ENCODE data around the gene CHD2.

The CHD2 gene

DNA sequence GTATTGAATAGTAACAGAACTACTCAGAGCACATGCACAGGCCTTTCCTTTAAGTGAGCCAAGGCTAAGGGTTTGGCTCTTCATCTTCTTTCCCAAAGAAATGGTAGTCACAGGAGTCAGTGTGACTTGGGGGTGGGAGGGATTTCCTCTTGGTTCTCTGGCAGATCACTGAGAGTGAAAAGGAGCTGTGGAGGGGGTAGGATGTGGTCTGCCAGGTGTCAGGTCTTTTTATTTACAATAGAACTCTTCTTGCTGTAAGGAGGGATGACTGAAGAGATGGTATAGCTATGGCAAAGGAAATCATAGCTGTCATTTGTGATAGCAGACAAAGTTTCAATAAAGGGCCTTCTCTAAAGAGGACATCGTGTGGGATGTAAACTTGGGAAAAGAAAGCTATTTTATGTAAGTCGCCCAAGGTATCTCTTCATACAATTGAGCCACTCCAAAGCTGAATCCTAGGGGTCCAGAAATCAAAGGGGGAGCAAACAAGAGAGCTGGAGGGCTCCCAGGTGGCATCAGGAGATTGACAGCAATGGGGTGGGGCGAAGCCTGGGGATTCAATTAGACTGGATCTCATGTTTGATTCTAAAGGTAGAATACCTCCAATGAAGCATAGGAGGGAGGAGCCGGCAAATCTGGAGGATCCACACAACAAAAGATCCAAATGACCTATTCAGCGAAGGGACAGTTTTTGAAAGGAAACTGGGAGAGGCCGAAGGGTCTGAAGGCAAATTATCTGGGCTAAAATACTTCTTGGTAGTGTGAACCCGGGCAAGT is 20.0 kb upstream of the CHD2 start:
- H3K4me1 ChIP-seq (ENCODE audit: control insufficient read depth, insufficient read depth, low read length), result peaks cover 10% of the 10 kb centered on the region
- no peaks in the 10 kb centered on the region for H3K9me3 ChIP-seq (ENCODE audit: control insufficient read depth in 2 of 2, low read length in 2 of 2)
- no peak overlapping the region for H3K9ac ChIP-seq (ENCODE audit: low read length in 2 of 2)
- H3K27ac ChIP-seq (ENCODE audit: low read length), result peak overlapping the region; percentile 94
- H3K27me3 ChIP-seq (ENCODE audit: control insufficient read depth in 1 of 2, insufficient read depth in 2 of 2, low read length in 2 of 2), result no peaks in the 10 kb centered on the region
- no peak overlapping the region for H3K4me3 ChIP-seq (ENCODE audit: low read length in 2 of 2)
- no peaks in the 10 kb centered on the region for H3K36me3 ChIP-seq (ENCODE audit: control insufficient read depth in 2 of 2, insufficient read depth in 2 of 2, low read length in 2 of 2)

DNA sequence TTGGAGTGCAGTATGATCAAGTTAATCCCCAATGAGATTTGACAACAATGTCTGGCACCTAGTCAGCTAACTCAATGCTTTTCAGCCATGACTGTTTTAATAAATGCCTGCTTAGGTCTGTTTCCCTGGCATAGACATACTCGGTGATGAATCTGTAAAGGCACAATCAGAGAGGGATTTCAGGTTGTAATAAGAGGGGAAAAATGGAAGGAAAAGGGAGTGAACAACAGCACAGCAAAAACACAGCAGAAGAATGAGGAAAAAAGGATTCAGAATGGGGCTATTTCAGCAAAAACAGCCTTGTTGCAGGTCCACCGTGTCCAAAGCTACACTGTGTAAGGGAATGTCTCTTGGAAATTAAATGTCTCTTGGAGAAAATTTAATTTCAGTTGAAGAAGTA is 19.3 kb upstream of the CHD2 start:
- Histone ChIP-seq H3K9me3 (ENCODE audit: control insufficient read depth in 2 of 2, low read length in 2 of 2) (no peaks in the 10 kb centered on the region), H3K27ac (ENCODE audit: low read length) (peak overlapping the region; percentile 94), H3K4me1 (ENCODE audit: control insufficient read depth, insufficient read depth, low read length) (peaks cover 10% of the 10 kb centered on the region), H3K9ac (ENCODE audit: low read length in 2 of 2) (peak overlapping the region; percentile 3 to 76), H3K27me3 (ENCODE audit: control insufficient read depth in 1 of 2, insufficient read depth in 2 of 2, low read length in 2 of 2) (no peaks in the 10 kb centered on the region), H3K36me3 (ENCODE audit: control insufficient read depth in 2 of 2, insufficient read depth in 2 of 2, low read length in 2 of 2) (no peaks in the 10 kb centered on the region), H3K4me3 (ENCODE audit: low read length in 2 of 2) (peak overlapping the region in 1 of 2 donors; percentile 84)

DNA sequence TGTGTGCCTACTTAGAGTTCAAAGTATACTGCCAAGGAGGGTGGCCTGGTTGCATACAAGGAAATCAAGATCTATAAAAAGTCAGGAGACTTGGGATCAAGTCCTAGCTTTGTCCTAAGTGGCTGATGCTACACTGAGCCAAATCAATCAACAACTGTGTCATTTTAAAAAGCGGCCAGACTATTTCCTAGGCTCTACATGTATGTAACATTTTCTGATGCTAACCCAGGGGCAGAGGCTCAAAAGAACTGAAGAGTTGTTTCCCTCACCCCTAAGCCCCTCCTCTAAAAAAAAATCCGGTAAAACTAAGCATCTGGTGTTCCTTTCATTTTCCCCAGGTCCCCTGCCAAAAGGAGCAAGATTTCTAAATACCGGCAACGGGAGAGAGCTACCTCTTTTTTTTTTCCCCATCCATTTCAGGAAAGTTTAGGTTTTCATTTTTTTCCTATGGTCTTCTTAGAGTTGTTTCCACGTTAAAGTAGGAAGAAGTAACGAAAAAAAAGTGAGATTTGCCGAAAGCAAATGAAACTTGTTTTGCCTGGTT is 18.8 kb upstream of the CHD2 start:
- H3K9ac ChIP-seq (ENCODE audit: low read length in 2 of 2), result peak overlapping the region; percentile 76 to 81
- H3K36me3 ChIP-seq (ENCODE audit: control insufficient read depth in 2 of 2, insufficient read depth in 2 of 2, low read length in 2 of 2), result no peaks in the 10 kb centered on the region
- peak overlapping the region; percentile 29 to 84 for H3K4me3 ChIP-seq (ENCODE audit: low read length in 2 of 2)
- H3K4me1 ChIP-seq (ENCODE audit: control insufficient read depth, insufficient read depth, low read length), result peaks cover 10% of the 10 kb centered on the region
- H3K27me3 ChIP-seq (ENCODE audit: control insufficient read depth in 1 of 2, insufficient read depth in 2 of 2, low read length in 2 of 2), result no peaks in the 10 kb centered on the region
- no peaks in the 10 kb centered on the region for H3K9me3 ChIP-seq (ENCODE audit: control insufficient read depth in 2 of 2, low read length in 2 of 2)
- peak overlapping the region; percentile 94 for H3K27ac ChIP-seq (ENCODE audit: low read length)

DNA sequence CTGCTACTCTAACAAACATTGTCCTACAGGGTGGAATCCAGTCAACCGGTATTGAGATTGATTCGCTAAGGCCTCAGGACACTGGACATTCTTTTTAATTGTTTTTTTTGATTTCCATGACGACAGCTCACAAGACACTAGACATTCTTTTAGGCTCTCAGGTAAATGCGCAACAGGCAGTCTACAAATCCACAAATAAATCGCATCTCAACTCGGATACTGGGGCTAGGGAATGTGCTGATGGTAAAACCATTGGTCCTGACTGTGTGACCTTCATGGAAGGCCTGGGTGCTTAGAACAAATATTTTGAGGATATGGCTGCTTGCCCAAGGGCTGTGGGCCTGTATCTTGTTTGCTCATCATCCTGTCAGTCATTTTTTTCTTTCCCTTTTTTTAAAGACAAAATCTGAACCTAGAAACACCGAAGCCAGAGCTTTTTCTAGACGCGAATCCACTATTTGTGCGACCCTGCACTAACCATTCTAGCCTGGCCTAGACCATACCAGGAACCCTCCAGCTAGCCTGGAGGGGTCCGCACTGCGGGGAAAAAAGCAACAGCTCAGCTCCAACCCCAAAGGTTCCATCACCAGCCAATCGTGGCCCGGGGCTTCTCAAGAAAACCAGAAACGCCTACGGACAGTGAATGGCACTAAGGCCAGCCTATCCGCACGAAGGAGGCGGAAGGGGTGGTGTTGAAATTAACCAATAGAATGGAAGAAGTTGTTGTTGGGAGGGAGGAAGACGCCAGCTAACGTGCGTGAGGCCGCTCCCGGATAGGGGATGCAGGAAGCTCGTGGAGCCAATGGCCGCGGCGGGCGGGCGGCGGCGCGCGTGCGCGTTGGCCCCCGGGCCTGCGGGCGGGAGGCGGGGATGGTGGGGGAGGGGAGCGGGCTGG is 18.1 kb upstream of the CHD2 start:
- H3K4me3 ChIP-seq (ENCODE audit: low read length in 2 of 2), result peak overlapping the region; percentile 75 to 84
- H3K27ac ChIP-seq (ENCODE audit: low read length), result peak overlapping the region; percentile 94
- peaks cover 0 to 5% of the 10 kb centered on the region in 2 donors for H3K36me3 ChIP-seq (ENCODE audit: control insufficient read depth in 2 of 2, insufficient read depth in 2 of 2, low read length in 2 of 2)
- no peaks in the 10 kb centered on the region for H3K9me3 ChIP-seq (ENCODE audit: control insufficient read depth in 2 of 2, low read length in 2 of 2)
- H3K4me1 ChIP-seq (ENCODE audit: control insufficient read depth, insufficient read depth, low read length), result peaks cover 10% of the 10 kb centered on the region
- H3K27me3 ChIP-seq (ENCODE audit: control insufficient read depth in 1 of 2, insufficient read depth in 2 of 2, low read length in 2 of 2), result no peaks in the 10 kb centered on the region
- H3K9ac ChIP-seq (ENCODE audit: low read length in 2 of 2), result peak overlapping the region; percentile 76 to 81

DNA sequence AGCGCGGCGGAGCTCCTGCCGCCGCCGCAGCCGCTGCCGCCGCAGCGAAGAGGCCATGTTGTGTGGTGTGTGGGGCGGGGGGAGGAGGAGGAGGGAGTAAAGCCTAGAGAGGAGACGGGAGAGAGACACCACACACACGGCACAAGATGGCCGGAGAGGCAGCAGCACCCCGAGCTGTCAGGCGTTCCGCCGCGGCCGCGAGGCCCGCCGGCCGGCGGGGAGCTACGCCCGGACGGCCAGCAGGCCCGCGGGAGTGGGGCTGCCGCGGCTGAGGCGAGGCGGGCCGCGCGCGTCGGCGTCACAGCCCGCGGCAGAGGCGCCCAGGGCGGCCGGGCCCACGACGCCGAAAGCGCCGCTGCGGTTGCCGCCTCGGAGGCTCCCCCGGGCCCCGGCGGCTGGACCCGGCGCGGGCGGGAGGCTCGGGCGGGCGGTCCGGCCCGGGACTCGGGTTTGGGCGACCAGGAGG is 17.4 kb upstream of the CHD2 start:
- H3K4me3 ChIP-seq (ENCODE audit: low read length in 2 of 2), result peak overlapping the region; percentile 72 to 74
- H3K4me1 ChIP-seq (ENCODE audit: control insufficient read depth, insufficient read depth, low read length), result peaks cover 10% of the 10 kb centered on the region
- H3K36me3 ChIP-seq (ENCODE audit: control insufficient read depth in 2 of 2, insufficient read depth in 2 of 2, low read length in 2 of 2), result peaks cover 0 to 9% of the 10 kb centered on the region in 2 donors
- H3K9me3 ChIP-seq (ENCODE audit: control insufficient read depth in 2 of 2, low read length in 2 of 2), result no peaks in the 10 kb centered on the region
- peak overlapping the region; percentile 85 to 99 for H3K9ac ChIP-seq (ENCODE audit: low read length in 2 of 2)
- no peaks in the 10 kb centered on the region for H3K27me3 ChIP-seq (ENCODE audit: control insufficient read depth in 1 of 2, insufficient read depth in 2 of 2, low read length in 2 of 2)
- H3K27ac ChIP-seq (ENCODE audit: low read length), result peak overlapping the region; percentile 97

DNA sequence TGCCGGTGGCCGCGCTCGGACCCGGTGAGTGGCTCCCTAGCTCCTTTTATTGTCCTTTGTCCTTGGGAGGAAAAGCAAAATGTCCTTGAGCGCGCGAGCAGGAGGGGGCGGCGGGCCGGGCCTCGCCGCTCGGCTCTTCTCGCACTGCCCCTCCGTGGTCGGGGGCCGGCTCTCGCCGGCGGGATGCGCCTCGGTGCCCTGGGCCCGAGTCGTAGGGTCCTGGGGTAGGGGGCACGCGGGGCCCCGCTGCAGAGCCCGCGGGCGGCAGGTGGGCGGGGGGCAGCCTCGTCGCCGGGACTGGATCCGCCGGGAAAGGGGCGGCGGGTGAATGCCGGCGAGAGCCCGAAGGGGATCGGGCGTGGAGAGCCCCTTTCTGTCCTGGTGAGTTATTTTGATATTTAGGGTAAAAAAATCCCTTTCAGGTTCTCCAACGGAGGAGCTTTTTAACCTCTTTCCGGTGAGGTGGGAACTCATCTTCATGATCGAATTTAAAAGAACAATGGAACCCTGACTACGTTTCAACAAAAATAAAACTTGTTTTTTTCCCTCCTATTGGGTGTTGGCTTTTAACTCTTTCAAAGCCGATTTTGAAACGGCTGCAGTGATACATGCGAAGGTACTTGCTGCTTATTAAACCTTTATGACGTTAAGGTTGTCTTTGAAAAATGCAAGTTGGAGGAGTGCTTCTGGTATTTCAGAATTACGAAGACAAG is 16.8 kb upstream of the CHD2 start:
- Histone ChIP-seq H3K9me3 (ENCODE audit: control insufficient read depth in 2 of 2, low read length in 2 of 2) (no peaks in the 10 kb centered on the region), H3K27ac (ENCODE audit: low read length) (peak overlapping the region; percentile 97), H3K27me3 (ENCODE audit: control insufficient read depth in 1 of 2, insufficient read depth in 2 of 2, low read length in 2 of 2) (no peaks in the 10 kb centered on the region), H3K36me3 (ENCODE audit: control insufficient read depth in 2 of 2, insufficient read depth in 2 of 2, low read length in 2 of 2) (peaks cover 0 to 9% of the 10 kb centered on the region in 2 donors), H3K4me1 (ENCODE audit: control insufficient read depth, insufficient read depth, low read length) (peaks cover 11% of the 10 kb centered on the region), H3K9ac (ENCODE audit: low read length in 2 of 2) (peak overlapping the region; percentile 85 to 99), H3K4me3 (ENCODE audit: low read length in 2 of 2) (peak overlapping the region; percentile 72 to 74)

DNA sequence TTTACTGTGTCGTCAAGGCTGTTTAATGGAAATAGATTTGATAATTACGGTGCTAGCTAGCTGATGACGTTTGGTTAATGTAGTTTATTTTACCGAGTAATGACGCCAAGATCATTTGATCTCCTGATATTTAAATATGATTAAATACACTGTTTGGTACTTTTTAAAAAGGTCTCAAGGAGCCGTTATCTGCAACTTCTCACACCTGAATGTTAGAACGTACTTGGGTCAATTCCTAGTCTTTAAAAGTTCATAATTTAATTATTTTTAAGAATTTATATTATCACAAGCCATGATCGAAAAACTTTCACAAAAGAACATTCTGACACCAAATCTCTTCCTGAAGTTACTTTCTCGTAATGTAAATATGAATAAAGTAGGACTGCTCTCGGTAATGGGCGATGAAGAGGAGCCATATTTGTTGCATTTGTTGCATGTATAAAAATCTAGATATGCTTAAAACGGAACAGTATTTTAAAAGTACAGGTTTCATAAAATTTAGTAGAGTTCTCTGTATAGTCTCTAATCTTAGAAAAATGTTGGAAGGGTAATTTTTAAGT is 16.2 kb upstream of the CHD2 start:
- Histone ChIP-seq H3K4me1 (ENCODE audit: control insufficient read depth, insufficient read depth, low read length) (peaks cover 8% of the 10 kb centered on the region), H3K9ac (ENCODE audit: low read length in 2 of 2) (peak overlapping the region; percentile 85 to 99), H3K36me3 (ENCODE audit: control insufficient read depth in 2 of 2, insufficient read depth in 2 of 2, low read length in 2 of 2) (peaks cover 0 to 9% of the 10 kb centered on the region in 2 donors), H3K27me3 (ENCODE audit: control insufficient read depth in 1 of 2, insufficient read depth in 2 of 2, low read length in 2 of 2) (no peaks in the 10 kb centered on the region), H3K4me3 (ENCODE audit: low read length in 2 of 2) (peak overlapping the region; percentile 72 to 74), H3K9me3 (ENCODE audit: control insufficient read depth in 2 of 2, low read length in 2 of 2) (no peaks in the 10 kb centered on the region), H3K27ac (ENCODE audit: low read length) (peak overlapping the region; percentile 97)

DNA sequence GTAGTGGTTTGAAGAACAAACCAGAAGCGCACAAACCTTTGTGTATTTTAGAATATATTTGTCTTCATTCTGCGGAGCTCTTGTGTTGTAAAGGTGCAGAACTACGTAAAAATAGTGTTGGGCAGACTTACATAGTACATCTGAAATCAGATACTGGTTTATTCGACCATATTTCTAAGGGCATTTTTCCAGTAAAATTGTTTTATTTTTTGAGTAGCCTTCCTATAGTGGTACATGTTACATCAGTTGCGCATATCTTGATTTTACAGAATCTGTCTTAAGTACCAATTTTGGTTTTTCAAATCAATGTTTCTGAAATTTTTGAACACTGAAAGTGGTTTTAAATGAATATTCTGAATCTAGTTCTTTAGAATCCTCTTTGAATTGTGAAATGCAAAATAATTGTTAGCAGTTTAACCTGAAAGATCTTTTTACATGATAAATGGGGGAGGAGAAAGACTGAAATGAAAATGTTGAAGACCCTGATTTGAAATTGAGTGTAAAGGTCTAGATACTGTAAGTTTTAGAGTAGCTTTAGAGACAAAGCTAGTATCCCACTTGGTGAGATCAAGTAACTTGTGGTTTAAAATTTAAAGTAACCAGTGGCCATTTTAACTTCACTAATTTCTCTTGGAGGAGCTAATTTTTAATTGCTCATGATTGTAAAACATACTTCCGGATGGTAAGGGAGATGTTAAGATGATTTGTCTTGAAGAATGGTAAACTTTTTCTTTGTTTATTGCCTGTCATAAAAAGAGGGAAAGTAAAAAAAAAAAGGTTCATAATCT is 15.5 kb upstream of the CHD2 start:
- H3K4me1 ChIP-seq (ENCODE audit: control insufficient read depth, insufficient read depth, low read length), result peaks cover 8% of the 10 kb centered on the region
- peak overlapping the region; percentile 85 to 99 for H3K9ac ChIP-seq (ENCODE audit: low read length in 2 of 2)
- no peaks in the 10 kb centered on the region for H3K9me3 ChIP-seq (ENCODE audit: control insufficient read depth in 2 of 2, low read length in 2 of 2)
- H3K4me3 ChIP-seq (ENCODE audit: low read length in 2 of 2), result peak overlapping the region; percentile 72 to 74
- peak overlapping the region; percentile 97 for H3K27ac ChIP-seq (ENCODE audit: low read length)
- H3K27me3 ChIP-seq (ENCODE audit: control insufficient read depth in 1 of 2, insufficient read depth in 2 of 2, low read length in 2 of 2), result no peaks in the 10 kb centered on the region
- peaks cover under 1 to 11% of the 10 kb centered on the region in 2 donors for H3K36me3 ChIP-seq (ENCODE audit: control insufficient read depth in 2 of 2, insufficient read depth in 2 of 2, low read length in 2 of 2)

DNA sequence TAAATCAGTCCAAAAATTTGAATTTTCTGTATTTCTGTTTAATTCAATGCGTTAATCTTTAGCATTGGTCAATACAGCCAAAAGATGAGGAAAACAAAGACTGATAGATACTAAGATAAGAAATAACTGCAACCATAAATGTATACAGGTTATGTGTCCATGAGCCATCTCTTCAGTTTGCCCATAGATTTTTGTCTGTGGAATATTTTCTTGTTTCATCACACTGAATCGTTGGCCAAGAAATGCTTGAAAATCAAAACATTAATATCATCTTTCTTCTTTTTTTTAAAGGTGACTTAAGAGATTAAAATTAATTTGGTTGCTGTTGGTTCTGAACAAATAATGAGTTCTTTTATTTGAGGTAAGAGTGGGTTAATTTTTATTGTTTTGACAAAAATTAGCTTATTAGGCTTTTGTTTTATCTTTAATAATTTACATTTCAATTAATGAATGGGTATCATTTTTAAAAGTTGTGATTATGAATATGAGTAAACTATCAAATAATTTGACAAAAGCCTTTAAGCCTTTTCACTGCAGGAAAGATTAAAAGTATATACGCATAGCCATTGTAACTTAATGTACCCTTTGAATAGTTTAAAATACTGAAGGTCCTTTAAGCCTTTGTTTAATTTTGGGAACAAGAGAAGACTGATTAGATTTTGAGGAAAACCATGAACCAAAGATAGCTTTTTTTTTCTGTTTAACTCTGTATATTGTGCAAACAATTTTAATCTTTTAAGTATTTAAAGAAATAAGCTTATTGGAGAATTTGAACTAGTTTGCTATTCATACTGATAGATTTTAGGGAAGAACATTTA is 14.7 kb upstream of the CHD2 start:
- Histone ChIP-seq H3K4me1 (ENCODE audit: control insufficient read depth, insufficient read depth, low read length) (peaks cover 8% of the 10 kb centered on the region), H3K9me3 (ENCODE audit: control insufficient read depth in 2 of 2, low read length in 2 of 2) (no peaks in the 10 kb centered on the region), H3K4me3 (ENCODE audit: low read length in 2 of 2) (peak overlapping the region; percentile 72 to 74), H3K9ac (ENCODE audit: low read length in 2 of 2) (peak overlapping the region; percentile 85 to 99), H3K36me3 (ENCODE audit: control insufficient read depth in 2 of 2, insufficient read depth in 2 of 2, low read length in 2 of 2) (peaks cover 3 to 13% of the 10 kb centered on the region in 2 donors), H3K27me3 (ENCODE audit: control insufficient read depth in 1 of 2, insufficient read depth in 2 of 2, low read length in 2 of 2) (no peaks in the 10 kb centered on the region), H3K27ac (ENCODE audit: low read length) (peak overlapping the region; percentile 97)
